Natural killer cell (primary cell): ENCODE results near the gene HMX1. TPM values are rescaled to one million over a fixed set of nuclear protein-coding genes. Genes with fewer than 3 reads are reported as not detected.

Experiments used
- ATAC-seq, 3 donors: fragments of 150-1000 bp in 2 of 3; fragments of 200-7000 bp in 1 of 3; cut with Tn5 transposase; 1 replicate in 1 of 3; 2 replicates in 2 of 3; pipeline ENCODE4 v1.10.0; 2021; ENCODE audit warnings: mild to moderate bottlenecking in 2 of 3, moderate library complexity in 2 of 3
- DNase-seq, 2 donors: peaks; one replicate each; pipeline versions ENCODE4 v3.0.0 to v3.0.0-alpha.2; 2013 to 2021; ENCODE audit warnings: mixed read lengths in 1 of 2
- H3K27ac ChIP-seq: one replicate; pipeline ENCODE4 v1.5.1; 2013; ENCODE audit warnings: mild to moderate bottlenecking, low read length
- H3K27me3 ChIP-seq: one replicate; pipeline ENCODE4 v1.6.1; 2013; ENCODE audit warnings: low read length; ENCODE audit not compliant: control insufficient read depth, insufficient read depth
- H3K36me3 ChIP-seq: one replicate; pipeline ENCODE4 v1.6.1; 2013; ENCODE audit warnings: low read length; ENCODE audit not compliant: control insufficient read depth, insufficient read depth
- H3K4me1 ChIP-seq: one replicate; pipeline ENCODE4 v1.6.1; 2013; ENCODE audit warnings: low read length; ENCODE audit not compliant: control insufficient read depth, insufficient read depth
- H3K4me3 ChIP-seq: one replicate; pipeline ENCODE4 v1.5.1; 2013; ENCODE audit warnings: low read length
- H3K9me3 ChIP-seq: one replicate; pipeline ENCODE4 v1.6.1; 2013; ENCODE audit warnings: low read length; ENCODE audit not compliant: control insufficient read depth, insufficient read depth
- H3K27ac Mint-ChIP-seq, 2 donors: one replicate each; pipeline ENCODE4 v1.8.0; 2022; ENCODE audit warnings: mild to moderate bottlenecking in 2 of 2, mixed read lengths in 2 of 2, moderate library complexity in 1 of 2
- H3K27me3 Mint-ChIP-seq, 2 donors: one replicate each; pipeline ENCODE4 v1.8.0; 2022; ENCODE audit warnings: low read depth in 2 of 2, mixed read lengths in 2 of 2
- H3K36me3 Mint-ChIP-seq: one replicate; pipeline ENCODE4 v1.8.0; 2022; ENCODE audit warnings: mixed read lengths
- H3K4me1 Mint-ChIP-seq, 2 donors: one replicate each; pipeline ENCODE4 v1.8.0; 2022; ENCODE audit warnings: mixed read lengths in 2 of 2
- H3K4me3 Mint-ChIP-seq: one replicate; pipeline ENCODE4 v1.8.0; 2022; ENCODE audit warnings: mild to moderate bottlenecking, moderate library complexity, mixed read lengths
- H3K9me3 Mint-ChIP-seq, 2 donors: one replicate each; pipeline ENCODE4 v1.8.0; 2022; ENCODE audit warnings: mixed read lengths in 2 of 2
- CTCF ChIP-seq: fragments of 200-600 bp; IDR thresholded peaks from one replicate; pipeline ENCODE4 v1.8.0; 2022; ENCODE audit warnings: antibody characterized with exemption
- WGBS: methylation state at CpG from one replicate; pipeline ENCODE4 v1.1.7; 2013; ENCODE audit warnings: missing lambda C conversion rate; ENCODE audit not compliant: insufficient coverage; 5-methylcytosine and 5-hydroxymethylcytosine counted together
- intact Hi-C: fragments of 100-400 bp; cut with micrococcal nuclease; formaldehyde crosslinking; loops from one replicate; pipeline ENCODE4 v1.14.2; 2022
- total RNA-seq, 4 donors: library from RNA; stranded (reverse); fragments of 120-200 nt in 1 of 4; gene quantifications; one replicate each; pipeline versions ENCODE4 v1.2.3 to v1.2.4, GENCODE V29; 2013 to 2022

HMX1 gene
- total RNA-seq, 3 donors from 2014 or later (not counting 1 experiment from before 2014, with no cell fraction given), result not detected

- Mint-ChIP-seq H3K4me1 (peaks cover 0 to 4% of the 10 kb centered on the region in 2 donors), H3K36me3 (no peaks in the 10 kb centered on the region), H3K4me3 (no peak overlapping the region), H3K27me3 (peaks cover 57 to 61% of the 10 kb centered on the region in 2 donors), H3K27ac (no peak overlapping the region), H3K9me3 (no peaks in the 10 kb centered on the region)
- TF ChIP-seq CTCF, result no peak
- DNase-seq, result no peak
- no peak for ATAC-seq
- Histone ChIP-seq H3K27me3 (peaks cover 10% of the 10 kb centered on the region), H3K4me1 (no peaks in the 10 kb centered on the region), H3K27ac (no peak overlapping the region), H3K9me3 (no peaks in the 10 kb centered on the region), H3K4me3 (no peak overlapping the region), H3K36me3 (no peaks in the 10 kb centered on the region)
- WGBS, result 17% methylated on average over 22 of the region's 22 CpGs
- intact Hi-C loops, result no loop called here
Measured at GRCh38 chr4:8868321-8869001, 3.2 kb downstream of the HMX1 start.

GRCh38 chr4:8867624-8868320 is 3.9 kb downstream of the HMX1 start:
- peaks cover 60 to 61% of the 10 kb centered on the region in 2 donors for H3K27me3 Mint-ChIP-seq
- Histone ChIP-seq H3K36me3 (no peaks in the 10 kb centered on the region), H3K27ac (no peak overlapping the region), H3K27me3 (peaks cover 15% of the 10 kb centered on the region), H3K9me3 (no peaks in the 10 kb centered on the region), H3K4me3 (no peak overlapping the region), H3K4me1 (no peaks in the 10 kb centered on the region)
- 4% methylated on average over 90 of the region's 90 CpGs for WGBS
- no peak overlapping the region for H3K4me3 Mint-ChIP-seq
- H3K9me3 Mint-ChIP-seq, result no peaks in the 10 kb centered on the region
- intact Hi-C loops, result no loop called here
- no peak overlapping the region for H3K27ac Mint-ChIP-seq
- no peak for TF ChIP-seq CTCF
- DNase-seq (no peak), ATAC-seq (no peak)
- H3K4me1 Mint-ChIP-seq, result peaks cover 0 to 4% of the 10 kb centered on the region in 2 donors
- H3K36me3 Mint-ChIP-seq, result no peaks in the 10 kb centered on the region

- WGBS, result 6% methylated on average over 42 of the region's 42 CpGs
- H3K4me1 Mint-ChIP-seq, result peaks cover 0 to 4% of the 10 kb centered on the region in 2 donors
- peaks cover 63 to 68% of the 10 kb centered on the region in 2 donors for H3K27me3 Mint-ChIP-seq
- Histone ChIP-seq H3K4me3 (no peak overlapping the region), H3K27me3 (peaks cover 19% of the 10 kb centered on the region), H3K36me3 (no peaks in the 10 kb centered on the region), H3K4me1 (no peaks in the 10 kb centered on the region), H3K27ac (no peak overlapping the region), H3K9me3 (no peaks in the 10 kb centered on the region)
- H3K27ac Mint-ChIP-seq, result no peak overlapping the region
- TF ChIP-seq CTCF, result no peak
- no peaks in the 10 kb centered on the region for H3K9me3 Mint-ChIP-seq
- H3K4me3 Mint-ChIP-seq, result no peak overlapping the region
- no peak for ATAC-seq
- intact Hi-C loops, result no loop called here
- no peak for DNase-seq
- H3K36me3 Mint-ChIP-seq, result no peaks in the 10 kb centered on the region
Measured at GRCh38 chr4:8866828-8867623, 4.6 kb downstream of the HMX1 start.
